NCI-H2171 treated with DMSO at 0.1 percent for 48 hours (cell line): ENCODE results near the gene CCDC80.

Experiments
- DNase-seq: peaks from one replicate; lab custom pipeline; 2025; lab: John Stamatoyannopoulos, UW

Gene CCDC80

DNA sequence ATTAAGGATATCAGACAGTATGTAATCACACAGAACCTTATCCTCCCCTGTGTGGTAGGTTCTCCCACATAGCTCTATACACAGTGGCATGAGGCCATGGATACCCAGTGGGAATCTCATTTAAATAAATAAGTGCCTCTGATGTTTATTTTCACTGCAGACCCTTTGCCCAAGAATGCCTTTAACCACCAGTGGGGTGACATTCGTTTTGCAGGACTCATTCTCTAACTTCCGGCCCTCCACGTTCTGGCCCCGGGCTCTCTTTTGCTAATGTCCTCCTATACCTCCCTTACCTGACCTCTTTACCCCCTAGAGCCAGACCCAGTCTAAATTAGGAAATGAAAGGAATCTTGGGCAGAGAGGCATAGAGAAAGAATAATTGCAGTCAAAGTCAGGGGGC lies 8.3 kb downstream of the CCDC80 start:
- no peak for DNase-seq

GRCh38 chr3:112631257-112631656 lies 9.7 kb downstream of the CCDC80 start:
- DNase-seq: no peak

DNA sequence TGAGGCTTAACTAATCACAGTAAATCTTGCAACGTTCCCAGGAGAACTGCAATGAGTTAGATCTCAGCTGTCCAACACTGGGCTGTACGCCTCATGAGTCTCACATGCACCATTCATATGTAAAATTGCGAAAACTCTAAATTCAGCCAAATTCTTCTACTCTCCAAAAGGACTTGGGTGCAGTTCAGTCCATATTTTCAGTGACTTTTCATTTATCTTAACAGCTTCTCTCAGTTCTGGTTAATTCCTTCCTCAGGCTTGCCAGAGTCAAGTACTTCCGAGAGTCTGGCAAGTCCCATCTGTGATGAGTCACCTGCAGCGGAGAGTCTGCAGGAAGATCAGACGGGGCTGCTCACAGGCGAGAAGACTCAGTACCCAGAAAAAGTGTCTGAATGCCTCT lies 11.5 kb downstream of the CCDC80 start:
- peak; percentile 61 for DNase-seq

- DNase-seq: no peak
Observed at GRCh38 chr3:112627919-112628466, 12.9 kb downstream of the CCDC80 start.

DNA sequence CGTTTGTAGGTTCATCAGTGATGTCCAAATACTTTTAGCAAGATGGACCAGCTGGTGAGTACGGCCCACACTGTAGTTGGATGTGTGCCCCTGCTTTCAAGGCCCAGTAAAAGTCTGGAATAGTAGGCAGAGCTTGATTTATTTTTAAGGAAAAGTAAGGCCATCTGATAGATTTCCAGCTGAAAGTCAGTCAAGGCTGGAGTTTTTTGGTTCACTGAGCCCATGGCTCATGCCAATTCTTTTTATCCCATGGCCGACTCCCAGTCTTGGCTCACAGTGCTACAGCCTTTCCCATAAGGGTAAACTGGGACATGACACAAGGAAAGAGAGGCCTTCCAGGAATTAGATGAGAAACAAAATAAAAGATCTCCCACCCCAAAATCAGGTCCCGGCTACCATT lies 13.5 kb downstream of the CCDC80 start:
- DNase-seq: no peak

- no peak for DNase-seq
Observed at GRCh38 chr3:112623717-112624116, 17.2 kb downstream of the CCDC80 start.

GRCh38 chr3:112623213-112623612 lies 17.7 kb downstream of the CCDC80 start:
- no peak for DNase-seq

- DNase-seq: no peak
Observed at GRCh38 chr3:112619295-112619694, 21.6 kb downstream of the CCDC80 start.

GRCh38 chr3:112617285-112617684 lies 23.7 kb downstream of the CCDC80 start:
- DNase-seq: no peak

DNA sequence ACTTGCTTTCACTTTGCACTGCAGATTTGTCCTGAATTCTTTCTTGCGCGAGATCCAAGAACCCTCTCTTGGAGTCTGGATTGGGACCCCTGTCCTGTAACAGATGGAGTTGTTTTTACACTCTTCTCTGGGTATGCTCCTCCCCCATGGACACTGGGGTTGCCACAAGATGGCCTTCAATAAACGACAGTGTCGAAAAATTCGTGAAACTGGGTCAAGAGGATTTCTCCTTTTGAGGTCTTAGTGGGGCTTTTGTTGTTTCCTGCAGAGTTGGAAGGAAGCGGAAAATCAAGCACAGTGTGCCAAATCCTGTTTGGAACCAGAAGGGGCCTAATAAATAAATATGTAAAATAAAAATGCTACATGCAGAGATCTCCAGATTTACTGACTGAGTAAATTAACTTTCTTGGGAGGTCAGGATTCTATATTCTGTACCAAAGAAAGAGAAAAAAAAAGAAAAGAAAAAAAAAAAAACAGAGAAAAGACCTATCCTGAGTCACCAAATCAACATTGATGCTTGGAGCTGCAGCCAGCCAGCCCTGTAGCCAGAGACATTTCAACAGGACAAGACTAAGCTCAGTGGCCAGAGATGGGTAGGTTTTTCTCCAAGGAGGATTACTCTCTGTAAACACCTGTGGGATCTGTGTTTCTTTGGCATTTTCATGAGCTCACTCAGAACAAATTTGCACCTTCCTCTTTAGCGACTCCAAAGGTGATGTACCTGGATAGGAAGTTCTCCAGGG lies 24.8 kb downstream of the CCDC80 start:
- no peak for DNase-seq

DNA sequence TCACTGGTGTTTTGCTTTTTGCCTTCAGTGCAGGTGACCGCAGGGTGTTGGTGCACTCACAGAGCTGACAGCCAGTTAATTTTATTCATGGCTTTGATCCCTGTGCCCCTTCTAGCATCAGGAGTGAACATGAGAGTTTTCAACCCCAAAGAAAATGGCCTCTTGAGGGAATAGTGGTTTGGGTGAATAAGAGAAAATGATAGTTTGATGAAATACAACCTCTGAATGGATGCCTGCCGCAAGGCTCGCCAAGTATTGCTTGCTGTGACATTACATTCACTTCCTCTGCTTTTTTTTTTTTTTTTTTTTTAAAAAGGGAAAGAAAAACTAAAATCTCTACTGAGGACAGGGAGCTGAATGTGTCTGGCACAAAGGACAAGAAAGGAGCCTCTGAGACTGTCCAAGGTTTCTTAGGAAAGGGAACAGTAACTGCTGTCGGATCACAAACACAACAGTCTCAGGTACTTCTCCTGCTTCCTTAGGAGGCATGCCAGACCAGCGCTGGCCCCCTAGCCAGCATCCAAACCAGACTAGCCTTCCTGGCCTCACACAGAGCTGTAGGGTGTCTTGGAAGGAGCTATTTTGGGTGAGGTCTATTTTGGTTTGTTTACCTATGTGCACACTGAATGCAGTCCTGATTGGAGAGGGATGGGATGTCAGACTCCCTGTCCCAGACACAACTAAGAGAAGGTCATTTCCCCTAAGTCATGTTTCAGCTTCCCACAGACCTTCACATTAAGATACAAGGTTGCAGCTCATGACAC lies 29.0 kb downstream of the CCDC80 start:
- no peak for DNase-seq

DNA sequence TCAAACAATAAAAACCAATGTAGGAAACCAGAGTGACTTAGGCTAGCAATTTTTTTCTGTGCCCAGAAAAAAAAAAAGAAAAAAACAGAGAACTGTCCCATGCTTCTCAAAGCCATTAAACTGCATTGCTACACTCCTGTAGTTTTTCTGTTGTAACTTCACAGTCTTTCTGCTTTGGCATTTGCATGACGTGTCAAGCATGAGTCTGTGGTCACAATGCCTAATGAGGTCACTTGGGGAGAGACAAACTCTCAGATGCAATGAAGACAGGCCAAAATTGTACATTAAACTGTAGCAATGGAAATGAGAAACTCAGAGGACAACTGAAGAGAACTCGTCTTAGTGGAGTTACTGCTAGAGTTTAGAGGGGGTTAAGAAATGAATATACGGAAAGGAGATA lies 30.8 kb downstream of the CCDC80 start:
- DNase-seq: no peak

- DNase-seq: no peak
Observed at GRCh38 chr3:112607863-112608262, 33.1 kb downstream of the CCDC80 start.

- no peak for DNase-seq
Observed at GRCh38 chr3:112606098-112606497, 34.8 kb downstream of the CCDC80 start.

DNA sequence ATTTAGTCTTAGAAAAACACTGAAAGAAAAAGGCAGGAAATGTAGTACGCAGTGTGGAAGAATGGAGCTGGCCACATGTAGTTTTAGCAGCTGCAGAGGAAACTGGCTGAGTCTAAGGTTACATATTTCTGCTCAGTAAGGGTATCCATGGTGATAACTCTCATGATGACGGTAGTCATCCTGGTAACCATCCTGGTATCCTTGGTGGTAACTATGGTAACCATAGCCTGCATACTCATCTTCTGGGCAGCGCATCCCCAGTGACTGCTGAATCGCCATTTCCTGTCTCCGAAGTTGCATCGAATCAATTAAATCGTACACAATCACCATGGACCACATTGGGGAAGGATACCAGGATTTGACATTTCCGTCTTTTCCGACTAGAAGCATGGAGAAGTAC lies 35.7 kb downstream of the CCDC80 start:
- peak; percentile 67 for DNase-seq

DNA sequence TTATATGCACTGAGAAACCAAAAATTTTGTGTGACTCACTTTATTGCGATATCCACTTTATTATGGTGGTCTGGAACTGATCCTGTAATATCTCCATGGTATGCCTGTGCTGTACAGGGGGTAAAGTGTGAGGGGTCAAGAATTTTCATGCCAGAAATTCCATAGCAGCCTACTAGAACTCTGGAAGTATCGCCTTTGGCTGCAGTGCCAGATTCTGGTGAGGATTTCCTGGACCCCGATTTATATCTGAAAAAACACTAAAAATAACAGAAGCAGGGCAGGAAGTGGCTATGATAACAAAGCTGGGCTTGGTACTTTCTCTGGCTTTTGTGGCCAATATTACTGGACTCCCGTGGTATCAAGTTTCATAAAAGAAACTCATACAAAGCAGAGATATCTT lies 36.4 kb downstream of the CCDC80 start:
- DNase-seq: no peak

- DNase-seq: no peak
Observed at GRCh38 chr3:112602217-112602838, 38.6 kb downstream of the CCDC80 start.

- DNase-seq: no peak
Observed at GRCh38 chr3:112598731-112599130, 42.2 kb downstream of the CCDC80 start.

- no peak for DNase-seq
Observed at GRCh38 chr3:112597945-112598344, 43.0 kb downstream of the CCDC80 start.

DNA sequence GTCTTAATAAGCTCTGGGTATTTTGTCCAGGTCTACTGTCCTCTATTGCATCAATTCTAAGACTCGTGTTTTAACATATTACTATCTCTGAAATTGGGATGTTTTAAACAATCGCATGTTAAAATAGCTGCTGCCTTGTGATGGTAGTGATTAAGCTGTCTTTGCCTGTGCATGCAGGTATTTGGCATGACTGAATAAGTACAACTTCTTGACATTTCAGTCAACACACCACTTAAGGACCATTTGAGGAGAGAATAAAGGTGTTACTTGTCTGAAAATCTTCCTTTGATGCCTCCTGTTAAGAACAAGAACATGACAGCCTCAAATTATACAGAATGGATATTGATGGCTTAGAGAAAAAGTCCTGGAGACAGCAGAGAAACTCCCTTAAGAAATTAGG lies 46.1 kb downstream of the CCDC80 start:
- no peak for DNase-seq

DNA sequence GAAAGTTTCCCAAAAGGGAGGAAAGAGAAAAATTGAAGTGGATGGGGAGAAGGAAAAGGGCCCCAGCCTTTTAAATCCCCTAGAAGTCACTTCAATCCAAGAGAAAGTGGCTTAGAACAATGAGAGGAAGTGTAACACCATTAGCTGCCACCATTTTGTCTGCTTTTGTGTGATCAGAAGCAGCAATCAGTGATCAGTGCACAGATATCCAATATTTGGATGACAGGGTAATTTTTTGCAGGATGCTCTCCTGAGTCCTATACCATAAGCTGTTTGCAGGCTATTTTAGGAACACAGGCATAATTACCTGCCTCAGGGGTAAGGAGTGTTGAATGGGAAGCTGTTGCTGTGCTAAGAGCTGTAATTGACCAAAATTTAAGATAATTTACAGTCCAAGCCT lies 47.7 kb downstream of the CCDC80 start:
- no peak for DNase-seq

- DNase-seq: no peak
Observed at GRCh38 chr3:112587336-112587735, 53.6 kb downstream of the CCDC80 start.

GRCh38 chr3:112585782-112586181 lies 55.2 kb downstream of the CCDC80 start:
- DNase-seq: no peak
